HG02798 (cell line): Measurements from ENCODE around the gene WWP2.
"Not testable (repeated sequence)": the region's sequence is repeated elsewhere in the genome, so short reads cannot be mapped to it uniquely, and the experiment has no call there.

Experiments used
- ATAC-seq: cut with Tn5 transposase; IDR thresholded peaks from one replicate; pipeline ENCODE4 v1.9.1; 2021; ENCODE audit warnings: mild to moderate bottlenecking; ENCODE audit not compliant: unreplicated experiment, poor library complexity

WWP2 gene

GRCh38 chr16:69851491-69852240 lies 89.5 kb downstream of the WWP2 start:
- no peak for ATAC-seq

- ATAC-seq, result no peak
Measured at GRCh38 chr16:69852815-69853214, 90.7 kb downstream of the WWP2 start.

GRCh38 chr16:69853481-69853880 lies 91.3 kb downstream of the WWP2 start:
- no peak for ATAC-seq

- not testable (repeated sequence) for ATAC-seq
Measured at GRCh38 chr16:69854776-69855175, 92.6 kb downstream of the WWP2 start.

GRCh38 chr16:69855592-69855991 lies 93.5 kb downstream of the WWP2 start:
- no peak for ATAC-seq

GRCh38 chr16:69858191-69859104 lies 96.3 kb downstream of the WWP2 start:
- ATAC-seq, result no peak

GRCh38 chr16:69859105-69859989 lies 97.2 kb downstream of the WWP2 start:
- no peak for ATAC-seq

GRCh38 chr16:69860233-69861231 lies 98.4 kb downstream of the WWP2 start:
- no peak for ATAC-seq

GRCh38 chr16:69861292-69862030 lies 99.3 kb downstream of the WWP2 start:
- no peak for ATAC-seq

- ATAC-seq, result no peak
Measured at GRCh38 chr16:69863401-69864281, 101.5 kb downstream of the WWP2 start.

- ATAC-seq, result no peak
Measured at GRCh38 chr16:69865701-69866100, 103.6 kb downstream of the WWP2 start.

GRCh38 chr16:69867784-69868560 lies 105.8 kb downstream of the WWP2 start:
- ATAC-seq, result no peak

GRCh38 chr16:69870761-69871160 lies 108.6 kb downstream of the WWP2 start:
- no peak for ATAC-seq

- ATAC-seq, result no peak
Measured at GRCh38 chr16:69871708-69872107, 109.6 kb downstream of the WWP2 start.

GRCh38 chr16:69872888-69873287 lies 110.8 kb downstream of the WWP2 start:
- ATAC-seq, result no peak

GRCh38 chr16:69873783-69874182 lies 111.7 kb downstream of the WWP2 start:
- no peak for ATAC-seq

- ATAC-seq, result no peak
Measured at GRCh38 chr16:69874271-69874670, 112.1 kb downstream of the WWP2 start.
